Measurements from ENCODE around the gene BCLAF3.

Gene BCLAF3
- 11.6 to 24.5 (median 20.3) reads per million in 4 donors for total RNA-seq

DNA sequence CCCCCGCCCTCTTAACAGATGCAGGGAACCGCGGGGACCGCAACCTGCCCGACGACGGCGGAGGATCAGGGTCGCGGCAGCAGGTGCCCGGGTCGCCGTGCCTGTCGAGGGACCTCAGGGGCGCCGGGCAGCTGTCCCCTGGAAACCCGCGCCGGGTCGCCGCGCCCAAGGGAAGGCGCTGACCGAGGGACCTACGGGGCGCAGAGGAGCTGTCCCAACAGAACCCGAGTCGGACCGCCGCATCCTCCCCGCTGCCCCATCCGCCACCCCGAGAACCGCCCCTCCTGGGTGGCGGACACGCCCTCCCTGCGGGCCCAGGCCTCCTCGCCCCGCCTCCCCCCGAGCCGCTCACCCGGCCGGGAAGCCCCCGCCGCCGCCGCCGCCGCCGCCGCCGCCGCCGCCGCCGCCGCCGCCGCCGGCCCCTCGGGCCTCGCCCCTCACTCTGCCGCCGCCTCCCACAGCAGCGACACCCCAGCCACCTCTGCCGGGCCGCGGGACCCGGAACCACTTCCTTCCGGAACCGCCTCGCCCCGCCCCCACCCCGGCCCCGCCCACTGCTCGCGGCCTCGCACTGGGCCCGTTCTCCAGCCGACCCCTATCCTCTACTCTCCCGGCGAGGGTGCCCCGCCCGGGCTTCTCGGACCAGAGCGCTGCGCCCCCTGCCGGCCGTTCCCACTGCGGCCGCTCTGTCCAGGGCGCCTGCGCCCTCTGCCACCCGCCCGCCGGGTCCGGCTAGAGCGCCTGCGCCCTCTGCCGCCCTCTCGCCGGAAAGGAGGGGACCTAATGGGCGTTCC lies at the start of gene BCLAF3:
BCLAF3 (minus strand) TSS at position 506 of the 794 bp plus-strand sequence. CDS start 20,797 bp downstream, outside the sequence.
- DNase-seq, result peak; percentile 71 to 89 (median 76)

DNA sequence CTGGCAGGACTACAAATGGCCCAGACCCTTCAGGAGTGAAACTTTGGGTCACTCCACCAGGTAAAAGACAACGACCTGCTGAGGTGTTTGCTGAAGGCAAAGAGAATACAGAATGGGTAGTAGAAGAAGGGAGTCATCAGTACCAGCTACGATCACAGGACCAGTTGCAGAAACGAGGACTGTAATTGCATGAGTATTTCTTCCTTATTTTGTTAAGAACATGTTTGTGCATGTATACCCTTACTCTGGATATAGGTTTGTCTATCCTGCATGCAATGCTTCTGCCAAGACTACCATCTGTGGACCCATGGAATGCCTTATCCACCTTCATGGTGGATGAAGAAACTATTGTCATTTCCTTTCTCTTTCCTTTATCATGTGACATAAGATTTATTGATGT lies 48.1 kb upstream of the BCLAF3 start:
- no peak for DNase-seq

DNA sequence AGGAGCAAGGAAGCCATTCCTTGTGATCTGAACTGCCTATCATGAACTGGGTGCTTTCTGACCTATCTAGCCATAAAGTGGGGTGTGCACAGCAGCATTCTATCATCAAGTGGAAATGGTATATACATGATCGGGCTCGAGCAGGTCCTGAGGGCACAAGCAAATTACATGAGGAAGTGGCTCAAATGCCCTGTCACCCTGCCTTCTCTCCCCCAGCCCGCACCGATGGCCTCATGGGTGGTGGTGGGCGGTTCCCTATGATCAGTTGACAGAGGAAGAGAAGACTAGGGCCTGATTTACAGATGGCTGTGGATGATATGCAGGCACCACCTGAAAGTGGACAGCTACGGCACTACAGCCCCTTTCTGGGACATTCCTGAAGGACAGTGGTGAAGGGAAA lies 46.3 kb upstream of the BCLAF3 start:
- DNase-seq, result no peak

DNA sequence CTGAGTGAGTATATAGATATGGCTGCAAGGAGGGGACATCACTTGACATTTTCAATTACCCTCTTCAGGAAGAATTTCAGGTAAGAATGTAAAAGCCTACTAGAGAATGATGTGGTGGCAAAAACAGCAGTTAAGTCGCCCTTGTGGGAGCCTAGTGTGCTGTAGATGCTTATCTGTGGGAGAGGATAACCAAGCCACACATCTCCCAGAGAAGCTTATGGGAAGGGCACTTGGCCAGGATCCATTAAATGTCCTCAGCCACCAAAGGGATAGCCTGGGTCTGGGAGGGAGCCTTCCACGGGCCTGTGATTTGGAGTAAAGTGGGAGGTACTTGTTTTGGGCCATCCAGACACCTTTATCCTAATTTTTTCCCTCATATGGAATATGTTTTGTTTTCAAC lies 41.3 kb upstream of the BCLAF3 start:
- DNase-seq, result no peak

DNA sequence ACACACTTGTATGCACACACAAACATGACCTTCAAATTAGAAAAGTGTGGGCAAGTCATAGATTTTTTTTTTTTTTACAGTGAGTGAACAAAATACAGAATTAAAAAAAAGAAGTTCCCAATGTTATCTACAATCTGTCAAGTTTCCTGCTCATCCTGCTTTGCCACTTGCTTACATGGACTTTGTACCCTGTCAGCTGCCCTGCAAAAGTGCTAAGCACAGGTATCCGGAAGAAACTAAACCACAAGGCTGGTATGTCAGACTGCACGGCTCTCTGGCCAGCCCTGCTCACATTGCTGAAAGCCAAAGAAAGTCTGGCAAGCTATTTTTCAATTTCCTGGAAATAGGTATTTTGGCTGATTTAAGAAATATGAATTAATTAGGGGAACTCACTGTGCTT lies 38.9 kb upstream of the BCLAF3 start:
- no peak for DNase-seq

DNA sequence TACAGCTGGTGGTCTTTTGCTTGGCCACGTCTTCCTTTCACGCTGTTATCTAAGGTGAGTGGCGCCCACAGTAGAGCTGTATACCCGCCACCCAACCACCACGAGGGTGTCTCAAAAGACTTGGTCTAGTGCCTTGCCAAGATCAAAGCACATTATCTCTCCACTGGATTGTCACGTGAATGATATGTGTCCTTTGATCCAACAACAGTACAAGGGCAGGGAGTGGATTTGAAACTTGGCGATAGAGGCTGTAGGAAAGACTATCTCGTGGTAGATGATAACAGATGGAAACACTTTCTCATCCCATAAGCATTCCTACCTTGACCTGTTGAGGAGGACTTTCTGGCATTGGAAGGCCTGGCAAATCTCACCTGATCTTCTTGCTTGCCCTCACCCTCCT lies 37.7 kb upstream of the BCLAF3 start:
- DNase-seq, result no peak

DNA sequence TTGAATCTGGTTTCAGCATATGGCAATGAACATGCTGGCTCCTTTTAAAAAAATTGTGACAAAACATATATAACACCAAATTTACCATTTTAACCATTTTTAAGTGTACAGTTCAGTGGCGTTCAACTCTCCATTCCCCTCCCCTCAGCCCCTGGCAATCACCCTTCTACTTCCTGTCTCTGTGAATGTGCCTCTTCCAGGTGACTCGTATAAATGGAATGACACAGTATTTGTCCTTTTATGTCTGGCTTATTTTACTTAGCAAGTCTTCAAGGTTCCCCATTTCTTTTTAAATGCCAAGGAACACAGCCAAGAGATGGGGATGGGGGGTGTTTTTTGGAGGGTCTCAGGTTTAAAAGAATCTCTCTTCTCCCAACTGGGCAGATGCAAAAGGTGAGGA lies 35.4 kb upstream of the BCLAF3 start:
- no peak for DNase-seq

DNA sequence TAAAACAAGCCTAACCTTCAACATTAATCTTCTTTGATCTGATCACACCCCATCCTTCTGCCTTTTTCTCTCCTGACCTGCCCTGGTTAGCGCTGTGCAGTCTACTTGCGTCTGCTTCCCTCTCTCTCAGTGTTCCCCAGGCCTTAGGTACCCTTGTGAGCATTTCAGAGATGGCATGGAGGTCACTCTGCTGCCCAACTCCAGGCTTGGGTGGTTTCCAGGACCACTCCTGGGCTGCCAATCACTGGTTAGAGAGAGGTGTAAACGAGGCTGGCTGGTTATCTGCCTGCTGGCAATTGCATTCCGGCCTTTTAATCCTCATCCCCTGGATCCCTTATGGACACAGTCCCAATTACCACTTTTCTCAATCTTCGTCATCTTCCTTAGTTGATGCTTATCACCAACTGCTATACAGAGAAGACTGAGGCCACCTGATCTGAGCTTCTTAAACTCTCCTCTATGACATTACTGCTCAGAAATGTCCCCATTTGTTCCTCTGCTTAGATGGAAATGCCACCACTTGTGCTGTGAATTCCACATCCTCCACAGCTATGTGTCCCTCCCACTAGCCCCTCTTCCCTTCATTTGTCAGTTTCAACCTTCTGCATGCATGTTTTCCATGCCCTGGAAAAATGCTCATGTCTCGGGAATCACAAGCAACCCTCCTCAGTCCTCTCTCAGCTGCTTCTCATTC lies 29.0 kb upstream of the BCLAF3 start:
- no peak for DNase-seq

DNA sequence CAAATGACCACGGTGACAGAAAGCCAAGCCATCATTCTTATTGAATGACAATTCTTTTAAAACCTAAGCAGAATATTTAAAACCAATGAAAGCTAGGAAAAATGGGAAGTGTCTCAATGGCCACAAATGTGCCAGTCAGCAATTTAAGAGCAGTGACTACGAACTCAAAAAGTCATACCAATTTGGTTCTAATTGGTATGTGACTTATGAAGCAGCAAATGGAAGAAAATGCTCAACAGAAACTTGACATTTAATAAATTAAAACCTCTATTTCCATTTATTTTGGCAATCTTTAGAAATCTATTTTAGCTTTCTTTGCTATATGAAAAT lies 25.7 kb upstream of the BCLAF3 start:
- no peak for DNase-seq

DNA sequence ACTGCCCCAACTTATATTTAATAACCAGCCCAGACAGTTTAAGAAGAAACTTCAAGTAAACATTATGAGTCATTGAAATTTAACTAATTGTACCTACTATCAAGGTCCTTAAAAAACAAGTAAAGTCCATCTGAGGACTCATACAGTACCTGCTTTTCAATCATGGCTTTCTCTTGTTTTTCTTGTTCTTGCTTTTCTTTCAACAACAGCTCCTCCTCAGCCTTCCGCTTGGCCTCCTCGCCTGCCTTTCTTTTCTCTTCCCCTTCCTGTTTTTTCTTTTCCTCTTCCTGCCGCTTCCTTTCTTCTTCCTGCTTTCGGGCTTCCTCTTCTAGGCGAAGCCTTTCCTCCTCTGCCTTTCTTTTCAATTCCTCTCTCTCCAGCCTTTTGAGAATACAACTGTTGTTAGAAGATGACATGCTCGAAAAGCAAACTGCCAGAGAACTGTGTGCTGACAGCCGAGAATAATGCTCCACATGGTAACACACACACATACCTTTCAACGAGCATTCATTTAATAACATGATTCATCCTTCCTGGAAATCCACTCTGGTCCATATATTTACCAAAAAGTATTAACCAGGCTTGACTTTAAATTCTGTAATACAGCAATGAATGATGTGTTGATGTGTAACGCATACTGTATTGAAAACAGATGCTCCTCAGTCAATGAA lies 25.2 kb upstream of the BCLAF3 start:
- DNase-seq, result no peak

DNA sequence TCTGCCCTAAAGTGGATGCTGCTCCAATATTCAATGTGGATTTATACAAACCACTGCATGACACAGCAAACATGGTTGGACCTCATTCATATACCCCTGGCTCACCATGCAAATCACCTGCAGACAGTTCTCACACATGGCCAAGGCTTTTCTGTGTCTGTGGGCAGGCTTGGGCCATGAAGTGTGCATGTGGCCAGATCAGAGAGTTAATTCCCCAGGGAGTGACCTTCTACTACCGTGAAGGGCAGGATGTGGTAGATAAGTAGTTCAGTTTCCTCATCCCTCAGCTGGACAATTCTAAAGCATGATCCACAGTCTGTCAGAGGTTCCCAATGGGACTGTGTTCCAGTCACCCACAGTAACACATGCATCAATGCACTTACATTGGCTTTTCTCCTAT lies 24.6 kb upstream of the BCLAF3 start:
- no peak for DNase-seq

DNA sequence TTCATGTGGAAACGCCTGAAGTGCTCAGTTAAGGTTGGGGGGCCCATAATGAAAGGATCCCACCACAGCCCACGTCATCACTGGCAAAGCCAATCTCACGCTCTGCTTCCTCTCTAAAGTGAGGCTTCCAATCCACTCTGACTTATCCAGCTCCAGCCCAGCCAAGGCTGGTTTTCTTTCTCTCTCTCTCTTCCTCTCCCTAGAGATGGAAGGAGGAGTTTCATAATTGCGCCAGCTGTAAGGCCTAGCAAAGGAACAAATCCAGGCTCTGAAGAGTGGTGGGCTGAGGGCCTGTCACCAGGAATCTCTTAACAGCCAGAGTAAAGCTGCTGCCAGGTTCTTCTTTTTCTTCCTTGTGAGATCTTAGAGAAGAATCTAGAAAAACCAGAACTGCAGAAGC lies 20.7 kb upstream of the BCLAF3 start:
- no peak for DNase-seq

DNA sequence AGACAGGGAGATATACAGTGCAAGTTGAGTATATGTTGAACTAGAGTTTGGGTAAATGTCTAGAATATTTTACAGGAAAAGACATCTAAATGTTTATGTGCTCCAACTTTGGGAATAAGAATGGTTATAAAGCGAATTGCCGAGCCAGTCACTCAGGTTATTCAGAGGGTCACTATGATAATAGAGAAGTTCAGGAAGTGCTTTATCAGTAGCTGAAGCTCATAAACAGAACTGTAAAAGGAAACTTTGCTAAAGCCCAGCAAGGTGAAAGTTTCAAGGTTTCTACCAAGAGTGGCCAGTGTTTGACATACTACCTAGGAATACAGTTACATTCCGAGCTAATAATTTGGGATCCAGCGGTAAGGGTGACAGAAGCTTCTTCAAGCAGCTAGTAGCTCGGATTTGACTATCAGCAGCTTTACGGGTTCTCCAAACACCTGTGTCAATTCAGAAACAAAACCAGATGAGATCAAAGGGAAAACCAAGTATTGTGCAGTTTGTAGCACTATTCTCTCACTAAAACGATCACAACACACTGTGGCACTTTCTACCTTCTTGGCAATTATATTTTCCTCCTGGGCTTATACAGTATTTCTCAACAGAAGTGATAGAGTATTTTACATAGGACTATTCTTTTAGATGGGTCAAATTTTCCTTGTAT lies 17.2 kb upstream of the BCLAF3 start:
- DNase-seq, result no peak

DNA sequence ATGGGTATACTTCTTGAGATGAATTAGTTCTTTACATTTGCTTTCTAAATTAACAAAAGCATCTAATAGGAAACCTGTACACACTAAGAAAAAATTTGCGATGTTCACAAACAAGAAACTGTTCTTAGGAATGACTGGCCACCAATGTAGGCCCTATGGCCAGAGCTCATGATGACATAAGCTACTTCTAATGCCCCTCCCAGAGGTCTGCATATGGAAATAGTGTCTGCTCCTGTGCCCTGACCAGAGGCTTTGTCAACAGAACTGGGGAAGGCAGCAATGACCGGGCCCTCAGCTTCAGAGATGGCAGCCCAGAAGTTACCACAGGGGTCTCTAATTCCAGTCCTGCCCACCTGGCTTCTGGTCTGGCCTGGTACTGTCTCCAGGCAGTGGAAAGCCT lies 15.0 kb upstream of the BCLAF3 start:
- no peak for DNase-seq

DNA sequence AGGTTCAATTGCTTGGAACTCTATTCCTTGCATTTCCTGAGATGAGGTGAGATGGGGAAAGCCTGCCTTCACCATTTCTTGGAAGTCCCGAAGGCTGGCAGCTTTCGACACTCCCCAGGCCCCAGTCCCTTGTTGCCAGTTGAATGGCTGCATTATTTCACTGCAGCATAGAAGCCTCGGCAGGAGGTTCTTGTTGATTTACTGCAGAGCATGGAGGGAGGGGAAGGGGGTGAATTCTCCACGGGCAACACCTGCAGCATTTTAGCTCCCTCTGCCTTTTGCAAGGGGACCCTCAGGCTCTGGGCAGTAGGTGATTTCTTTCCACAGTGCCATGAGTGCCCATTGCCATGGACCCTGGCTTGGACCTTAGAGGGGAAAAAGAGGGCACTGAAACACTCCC lies 10.7 kb upstream of the BCLAF3 start:
- no peak for DNase-seq

DNA sequence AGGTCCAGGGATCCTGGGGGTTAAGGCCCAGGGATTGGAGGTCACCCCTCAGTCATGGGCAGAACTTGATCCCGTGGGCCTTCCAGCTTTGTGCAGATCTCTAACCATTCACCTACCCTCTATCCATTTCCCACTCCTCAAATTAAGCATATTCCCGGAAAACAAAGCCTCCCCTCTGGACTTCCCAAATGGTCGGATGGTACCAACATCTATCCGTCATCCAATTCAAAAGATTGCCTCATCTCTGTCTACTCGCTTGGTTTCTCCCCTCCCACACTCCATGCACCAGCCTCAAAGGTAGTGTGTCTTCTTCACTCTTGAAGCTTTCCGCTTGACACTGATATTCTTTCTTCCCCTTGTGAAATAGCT lies 473 bp upstream of the BCLAF3 start:
- DNase-seq, result no peak

DNA sequence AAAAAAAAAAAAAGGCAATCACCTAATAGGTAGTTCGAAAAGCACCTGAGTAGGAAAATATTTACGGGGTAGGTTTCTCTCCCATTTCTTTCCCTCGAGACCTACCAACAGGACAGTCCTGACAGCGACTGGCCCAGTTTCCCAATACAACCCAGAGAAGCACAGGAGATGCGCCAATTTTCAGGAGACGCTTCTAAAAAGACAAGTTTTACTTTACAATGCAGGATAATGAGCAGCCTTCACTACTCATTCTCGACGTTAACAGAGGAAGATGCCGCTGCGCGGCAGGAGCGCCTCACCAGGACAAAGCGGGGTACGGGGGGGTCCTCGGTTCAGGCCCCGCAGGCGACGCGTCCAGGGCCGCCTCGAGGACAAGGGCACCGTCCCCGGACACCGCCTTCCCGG lies 708 bp downstream of the BCLAF3 start:
- DNase-seq, result peak in 1 of 5 donors; percentile 11

DNA sequence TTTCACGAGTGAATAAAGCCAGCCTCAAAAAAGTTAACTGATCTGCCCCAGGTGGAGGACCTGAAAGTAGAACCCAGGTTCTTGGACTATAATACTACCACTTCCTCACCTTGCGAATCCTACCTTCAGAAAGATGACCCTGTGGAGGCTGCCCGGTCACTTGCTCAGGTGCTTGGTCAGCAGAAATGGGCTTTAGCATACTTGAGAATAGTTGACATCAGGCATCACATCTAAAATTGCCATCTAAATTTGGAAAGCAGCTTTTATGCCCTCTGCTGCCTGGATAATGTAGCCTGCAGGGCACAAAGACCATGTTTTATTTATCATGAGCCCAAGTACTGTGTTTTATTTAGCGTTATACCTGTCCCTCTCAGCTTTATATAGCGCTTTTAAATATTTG lies 3.0 kb downstream of the BCLAF3 start:
- DNase-seq, result no peak

DNA sequence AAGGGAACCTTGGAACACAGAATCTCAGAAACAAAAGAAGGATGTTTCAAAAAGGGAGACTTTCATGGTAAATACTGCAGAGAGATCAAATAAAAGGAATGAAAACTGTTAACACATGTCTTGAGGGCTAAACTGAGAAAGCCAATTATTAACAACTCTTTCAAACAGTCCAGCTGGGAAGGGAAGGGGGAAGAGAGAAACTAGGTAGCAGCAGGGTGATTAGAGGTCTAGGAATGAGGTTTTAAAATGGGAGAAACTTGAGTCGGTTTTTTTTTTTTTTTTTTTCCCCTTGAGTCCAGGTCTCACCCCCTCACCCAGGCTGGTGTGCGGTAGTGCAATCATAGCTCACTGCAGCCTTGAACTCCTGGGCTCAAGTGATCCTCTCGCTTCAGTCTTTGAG lies 4.3 kb downstream of the BCLAF3 start:
- no peak for DNase-seq

DNA sequence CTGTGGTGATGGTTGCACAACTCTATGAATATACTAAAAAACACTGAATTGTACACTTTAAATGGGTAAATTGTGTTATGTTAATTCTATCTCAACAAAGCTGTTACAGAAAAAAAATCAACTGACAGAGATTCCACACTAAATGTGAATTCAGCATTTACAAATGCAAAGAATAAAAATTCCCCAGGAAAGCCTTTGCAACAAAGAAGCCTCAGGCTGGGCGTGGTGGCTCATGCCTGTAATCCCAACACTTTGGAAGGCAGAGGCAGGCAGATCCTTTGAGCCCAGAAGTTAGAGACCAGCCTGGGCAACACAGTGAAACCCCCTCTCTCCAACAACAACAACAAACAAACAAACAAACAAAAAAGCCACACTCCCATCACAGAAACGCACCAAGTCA lies 8.9 kb downstream of the BCLAF3 start:
- no peak for DNase-seq

DNA sequence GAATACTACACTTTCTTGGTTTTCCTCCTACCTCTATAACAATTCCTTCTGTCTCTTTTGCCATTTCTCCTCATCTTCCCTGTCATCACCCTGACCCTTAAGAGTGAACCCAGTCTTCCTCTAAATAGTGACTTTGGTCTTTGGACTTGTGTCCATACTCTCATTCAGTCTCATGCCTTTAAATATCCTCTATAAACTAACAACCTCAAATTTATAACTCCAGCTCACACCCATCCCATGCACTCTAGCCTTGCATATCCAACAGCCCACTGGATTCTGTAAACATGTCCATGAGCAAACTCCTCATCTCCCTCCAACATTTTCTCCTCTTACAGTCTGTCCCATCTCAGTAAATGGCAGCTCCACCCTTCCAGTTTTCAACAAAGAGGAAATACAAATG lies 15.0 kb downstream of the BCLAF3 start:
- no peak for DNase-seq

DNA sequence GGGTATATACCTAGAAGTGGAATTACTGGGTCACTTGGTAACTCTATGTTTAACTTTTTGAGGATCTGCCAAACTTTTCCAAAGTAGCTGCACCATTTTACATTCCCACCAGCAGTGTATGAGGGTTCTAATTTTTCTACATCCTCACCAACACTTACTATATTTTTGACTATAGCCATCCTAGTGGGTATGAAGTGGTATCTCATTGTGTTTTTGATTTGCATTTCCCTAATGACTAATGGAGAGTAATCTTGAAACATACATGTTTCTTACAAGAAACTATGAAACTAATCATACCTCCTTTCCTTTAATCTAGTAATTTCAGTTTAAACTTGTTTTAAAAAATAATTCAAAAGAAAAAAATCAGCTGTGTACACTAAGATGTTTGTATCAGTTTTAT lies 17.9 kb downstream of the BCLAF3 start:
- DNase-seq, result no peak

DNA sequence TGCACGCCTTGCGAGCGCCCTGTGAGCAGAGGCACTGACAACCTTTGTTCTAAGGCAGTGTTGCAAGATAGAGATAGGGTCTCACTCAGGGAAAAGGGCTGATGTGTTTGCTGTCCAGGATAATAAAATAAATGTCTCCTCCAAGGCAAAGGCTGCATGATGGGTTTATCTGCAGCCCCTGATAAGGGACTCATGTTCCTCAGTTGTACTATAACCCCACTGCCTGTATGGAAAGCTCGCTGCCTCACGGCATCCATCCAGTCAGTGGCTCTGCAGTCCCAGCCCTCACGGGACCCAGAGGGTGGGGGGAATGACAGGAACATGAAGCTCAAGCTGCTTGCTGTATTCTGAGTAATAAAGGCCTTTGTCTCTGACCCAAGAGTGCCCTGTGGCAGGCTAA lies 22.6 kb downstream of the BCLAF3 start:
- no peak for DNase-seq

DNA sequence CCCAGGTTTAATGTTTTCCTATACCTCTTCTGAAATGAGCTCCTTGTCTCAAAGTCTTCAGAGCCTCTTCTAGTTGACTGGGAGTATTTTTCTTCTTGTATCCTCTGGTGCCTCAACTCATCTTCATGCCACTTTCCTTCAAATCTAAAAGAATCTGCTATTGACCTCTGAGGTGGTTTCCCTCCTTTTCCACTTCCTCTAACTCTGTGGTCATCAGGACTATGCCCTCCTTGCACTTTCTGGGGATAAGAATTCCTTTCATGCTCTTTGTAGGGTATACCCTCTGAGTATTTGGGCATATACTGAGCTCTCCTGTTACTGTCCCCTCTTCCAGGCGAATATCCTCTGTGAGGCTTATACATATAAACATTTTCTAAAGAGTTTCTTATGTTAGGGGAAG lies 24.8 kb downstream of the BCLAF3 start:
- no peak for DNase-seq
